Heart left ventricle (tissue), 13 donors: ENCODE data around the gene EIF5A.

Experiments used
- CTCF ChIP-seq, 12 donors: fragments of 200-600 bp; sonication (generic) in 4 of 12; IDR thresholded peaks; one replicate each; pipeline versions ENCODE4 v1.5.0 to v1.8.0; 2018 to 2022; ENCODE audit warnings: antibody characterized with exemption in 12 of 12, mild to moderate bottlenecking in 5 of 12
- POLR2A ChIP-seq, 2 donors: fragments of 450-650 bp; IDR thresholded peaks; one replicate each; pipeline ENCODE4 v1.6.1; 2017; ENCODE audit warnings: antibody characterized with exemption in 2 of 2, mild to moderate bottlenecking in 2 of 2, moderate library complexity in 2 of 2
- donor health status: ischemic (EF 13 %, LVEDD 7.1; RV severe dilation, severe dysfunction).
- donor health status: DM: no; HTN: yes; CAD: no.
- donor health status: DM: no; HTN: no; CAD: no.
- donor health status: ischemic (EF 25% LVEDD 6.9; RV normal size, moderate dysfunction).
- donor health status: ischemic (EF 25% LVEDD 5.7; RV mildly dilated, moderate dysfunction).
- donor health status: ischemic (EF 35%, LVEDD 5.7; RV mildly dilated, moderate dysfunction).
- donor health status: nonischemic (EF 11% LVEDD 7.7; RV severe dilation, severe dysfunction).
- donor health status: DM: yes; HTN: yes; CAD: no.
- donor health status: PGD.
- donor health status: ischemic (EF 29% LVEDD 5.4; RV normal size, mild dysfunction).
- donor health status: nonischemic (EF 23%, LVEDD 6.1; RV moderate dilation, normal function).

GRCh38 chr17:7304179-7304578 lies 3.2 kb upstream of the EIF5A start:
- TF ChIP-seq POLR2A (IDR thresholded peaks at IDR 0.05) = no peak
- TF ChIP-seq CTCF (IDR thresholded peaks at IDR 0.05) = no peak
